ENCODE results near the gene MB21D2.
A peak's percentile ranks its signal among the peaks of the same experiment; 100 is the strongest.

The MB21D2 gene

GRCh38 chr3:192929755-192930547 lies 12.3 kb upstream of the MB21D2 start (continued):
- TF ChIP-seq ZNF530 (tag by site-specific recombination; IDR thresholded peaks at IDR 0.05; ENCODE audit: low read depth) (no peak), PRDM1 (tag by site-specific recombination; IDR thresholded peaks at IDR 0.05) (no peak), ZNF777 (tag by site-specific recombination; IDR thresholded peaks at IDR 0.05; ENCODE audit: borderline replicate concordance) (no peak), WT1 (tag by site-specific recombination; IDR thresholded peaks at IDR 0.05) (no peak), BCL11A (tag by site-specific recombination; IDR thresholded peaks at IDR 0.05; ENCODE audit: low read depth) (no peak), ZNF416 (tag by site-specific recombination; IDR thresholded peaks at IDR 0.05) (no peak), ZBTB1 (tag by site-specific recombination; IDR thresholded peaks at IDR 0.05) (no peak), ZBTB17 (tag by site-specific recombination; IDR thresholded peaks at IDR 0.05) (peak; percentile 37; the same call in 1 of the 2 replicates), SALL2 (tag by site-specific recombination; IDR thresholded peaks at IDR 0.05; ENCODE audit: borderline replicate concordance) (no peak), AEBP2 (tag by site-specific recombination; IDR thresholded peaks at IDR 0.05; ENCODE audit: borderline replicate concordance) (no peak), ZBTB8A (tag by site-specific recombination; IDR thresholded peaks at IDR 0.05) (no peak), MYNN (tag by site-specific recombination; IDR thresholded peaks at IDR 0.05; ENCODE audit: borderline replicate concordance) (no peak), SP7 (tag by site-specific recombination; IDR thresholded peaks at IDR 0.05) (0 out of 2 replicates have a peak, but pooled peaks have one; percentile 7), ZFP69B (tag by site-specific recombination; IDR thresholded peaks at IDR 0.05) (no peak), ATF2 (tag by site-specific recombination; IDR thresholded peaks at IDR 0.05; ENCODE audit: low read depth) (no peak), KLF1 (tag by site-specific recombination; IDR thresholded peaks at IDR 0.05) (no peak), ZNF664 (tag by site-specific recombination; IDR thresholded peaks at IDR 0.05) (no peak), ZNF571 (tag by site-specific recombination; IDR thresholded peaks at IDR 0.05) (no peak), ZNF211 (tag by site-specific recombination; IDR thresholded peaks at IDR 0.05; ENCODE audit: low read depth) (no peak), ZNF155 (tag by site-specific recombination; IDR thresholded peaks at IDR 0.05) (no peak), ZNF560 (tag by site-specific recombination; IDR thresholded peaks at IDR 0.05; ENCODE audit: borderline replicate concordance) (no peak), ZNF830 (tag by site-specific recombination; IDR thresholded peaks at IDR 0.05; ENCODE audit: low read depth) (no peak), ZNF514 (tag by site-specific recombination; IDR thresholded peaks at IDR 0.05) (no peak), ZNF302 (tag by site-specific recombination; IDR thresholded peaks at IDR 0.05; ENCODE audit: low read depth) (no peak), ZNF645 (tag by site-specific recombination; IDR thresholded peaks at IDR 0.05) (no peak), ZNF311 (tag by site-specific recombination; IDR thresholded peaks at IDR 0.05; ENCODE audit: borderline replicate concordance) (no peak), ZNF292 (tag by site-specific recombination; IDR thresholded peaks at IDR 0.05; ENCODE audit: borderline replicate concordance, low read depth) (no peak), ZNF501 (tag by site-specific recombination; IDR thresholded peaks at IDR 0.05) (no peak), ZEB2 (tag by site-specific recombination; IDR thresholded peaks at IDR 0.05) (no peak), ZFP41 (tag by site-specific recombination; IDR thresholded peaks at IDR 0.05; ENCODE audit: borderline replicate concordance) (no peak), ZNF488 (tag by site-specific recombination; IDR thresholded peaks at IDR 0.05) (no peak), ZNF10 (tag by site-specific recombination; IDR thresholded peaks at IDR 0.05) (no peak), PATZ1 (tag by site-specific recombination; IDR thresholded peaks at IDR 0.05) (no peak), ZNF37A (tag by site-specific recombination; IDR thresholded peaks at IDR 0.05) (no peak), ZXDB (tag by site-specific recombination; IDR thresholded peaks at IDR 0.05) (no peak), ZNF707 (tag by site-specific recombination; IDR thresholded peaks at IDR 0.05) (no peak)

All from HEK293 (cell line).